ENCODE results near the gene LZTR1.

The LZTR1 gene

DNA sequence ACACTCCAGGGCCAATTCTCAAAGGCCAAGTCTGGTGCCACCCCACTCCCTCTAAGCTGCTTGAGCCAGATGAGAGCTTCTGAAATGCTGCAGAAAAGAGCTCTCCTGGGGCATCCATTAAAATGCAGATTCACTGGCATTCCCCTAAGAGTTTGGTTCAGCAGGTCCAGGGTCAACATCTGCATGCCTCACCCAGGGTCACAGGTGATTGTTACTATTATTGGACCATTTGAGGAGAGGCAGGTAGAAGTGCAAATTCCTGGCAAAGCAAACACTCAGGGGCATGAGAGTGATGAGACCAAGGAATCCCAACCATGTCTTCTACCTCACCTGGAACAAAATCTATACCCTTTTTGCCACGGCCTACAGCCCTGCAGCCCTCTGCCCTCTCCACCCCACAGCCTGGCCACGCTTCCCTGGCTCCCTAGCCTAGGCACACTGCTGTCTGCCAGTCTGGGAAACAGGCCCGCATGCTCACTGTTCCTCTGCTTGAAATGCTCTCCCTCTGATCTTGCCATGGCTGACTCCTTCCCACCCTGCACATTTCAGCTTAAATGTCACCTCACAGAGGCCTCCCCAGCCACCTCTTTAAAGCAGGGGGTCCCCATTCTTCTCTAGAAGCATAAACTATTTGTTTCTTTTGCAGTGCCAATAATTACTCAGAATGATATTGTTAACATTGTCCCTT, 28.5 kb downstream of the LZTR1 start:
- no peak overlapping the region for H3K9ac ChIP-seq (ENCODE audit: low read length)
- no peak overlapping the region for H3K4me2 ChIP-seq (ENCODE audit: low read length)
- no peak overlapping the region for H3K4me3 ChIP-seq (ENCODE audit: low read length)
- H3K36me3 ChIP-seq (replicated peaks; ENCODE audit: low read depth, low read length) = no peaks in the 10 kb centered on the region
- peaks cover 12% of the 10 kb centered on the region for H3K27me3 ChIP-seq (ENCODE audit: low read depth, low read length)
- H3K9me3 ChIP-seq (ENCODE audit: insufficient read depth, low read length) = no peaks in the 10 kb centered on the region
- no peak overlapping the region for H2AFZ ChIP-seq (ENCODE audit: low read depth, low read length)
- H3K4me1 ChIP-seq (ENCODE audit: low read length) = no peaks in the 10 kb centered on the region
- H3K27ac ChIP-seq (ENCODE audit: low read length) = no peak overlapping the region
- 0 out of 2 replicates have a peak, but pooled peaks cover 6% of the 10 kb centered on the region for H4K20me1 ChIP-seq (ENCODE audit: insufficient read depth, low read length)
- H3K79me2 ChIP-seq (ENCODE audit: low read length) = no peaks in the 10 kb centered on the region
- TF ChIP-seq EZH2phosphoT487 (IDR thresholded peaks at IDR 0.05; ENCODE audit: low read depth) (no peak), CTCF (IDR thresholded peaks at IDR 0.05; ENCODE audit: low read depth, low read length) (no peak)

- H3K79me2 ChIP-seq (ENCODE audit: low read length) = no peaks in the 10 kb centered on the region
- H3K4me1 ChIP-seq (ENCODE audit: low read length) = no peaks in the 10 kb centered on the region
- H4K20me1 ChIP-seq (ENCODE audit: insufficient read depth, low read length) = 0 out of 2 replicates have a peak, but pooled peaks cover 6% of the 10 kb centered on the region
- no peak overlapping the region for H2AFZ ChIP-seq (ENCODE audit: low read depth, low read length)
- H3K4me2 ChIP-seq (ENCODE audit: low read length) = no peak overlapping the region
- no peak overlapping the region for H3K9ac ChIP-seq (ENCODE audit: low read length)
- no peaks in the 10 kb centered on the region for H3K9me3 ChIP-seq (ENCODE audit: insufficient read depth, low read length)
- no peak for TF ChIP-seq EZH2phosphoT487 (IDR thresholded peaks at IDR 0.05; ENCODE audit: low read depth)
- TF ChIP-seq CTCF (IDR thresholded peaks at IDR 0.05; ENCODE audit: low read depth, low read length) = no peak
- H3K27ac ChIP-seq (ENCODE audit: low read length) = no peak overlapping the region
- no peaks in the 10 kb centered on the region for H3K36me3 ChIP-seq (replicated peaks; ENCODE audit: low read depth, low read length)
- no peak overlapping the region for H3K4me3 ChIP-seq (ENCODE audit: low read length)
- H3K27me3 ChIP-seq (ENCODE audit: low read depth, low read length) = peaks cover under 1% of the 10 kb centered on the region; the same call in 1 of the 2 replicates
Observed at GRCh38 chr22:21012446-21013407, 30.6 kb downstream of the LZTR1 start.

DNA sequence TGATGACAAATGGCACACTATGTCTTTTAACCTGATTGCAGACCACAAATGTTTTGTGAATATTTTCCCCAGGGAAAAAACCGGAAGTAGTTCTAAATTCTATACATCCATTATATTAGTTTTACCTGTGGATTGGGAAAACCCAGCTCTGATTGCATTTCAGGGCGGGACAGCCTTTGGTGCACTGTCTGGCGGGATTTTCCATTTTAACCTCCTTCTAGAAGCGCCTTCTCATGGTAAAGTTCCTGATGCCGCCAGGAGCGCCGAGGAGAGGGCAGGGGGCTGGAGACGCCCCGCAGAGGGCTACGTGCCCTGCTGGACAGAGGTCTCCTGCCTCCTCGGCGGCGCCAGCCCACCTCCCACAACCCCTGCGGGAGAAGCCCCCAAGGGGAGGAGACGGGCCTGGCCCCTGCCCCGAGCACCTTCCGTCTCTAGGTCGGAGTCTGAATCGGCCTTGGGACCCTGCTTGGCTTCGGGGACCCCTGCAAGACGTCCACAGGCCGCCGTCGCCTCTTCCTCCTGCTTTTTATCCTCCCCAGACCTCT, 31.6 kb downstream of the LZTR1 start:
- H3K4me3 ChIP-seq (ENCODE audit: low read length) = no peak overlapping the region
- H3K9ac ChIP-seq (ENCODE audit: low read length) = no peak overlapping the region
- H3K4me2 ChIP-seq (ENCODE audit: low read length) = no peak overlapping the region
- H3K4me1 ChIP-seq (ENCODE audit: low read length) = no peaks in the 10 kb centered on the region
- H3K27me3 ChIP-seq (ENCODE audit: low read depth, low read length) = no peaks in the 10 kb centered on the region
- H4K20me1 ChIP-seq (ENCODE audit: insufficient read depth, low read length) = 0 out of 2 replicates have a peak, but pooled peaks cover 6% of the 10 kb centered on the region
- no peak overlapping the region for H2AFZ ChIP-seq (ENCODE audit: low read depth, low read length)
- H3K36me3 ChIP-seq (replicated peaks; ENCODE audit: low read depth, low read length) = no peaks in the 10 kb centered on the region
- H3K9me3 ChIP-seq (ENCODE audit: insufficient read depth, low read length) = no peaks in the 10 kb centered on the region
- no peak overlapping the region for H3K27ac ChIP-seq (ENCODE audit: low read length)
- TF ChIP-seq CTCF (IDR thresholded peaks at IDR 0.05; ENCODE audit: low read depth, low read length) = no peak
- TF ChIP-seq EZH2phosphoT487 (IDR thresholded peaks at IDR 0.05; ENCODE audit: low read depth) = no peak
- no peaks in the 10 kb centered on the region for H3K79me2 ChIP-seq (ENCODE audit: low read length)
